T-cell (primary cell): ENCODE measurements around the gene RPS14. TPM values are rescaled to one million over a fixed set of nuclear protein-coding genes. Genes with fewer than 3 reads are reported as not detected.

Source experiments
- ATAC-seq, 4 experiments: fragments of 200-7000 bp in 3 of 4; fragments of 150-1000 bp in 1 of 4; cut with Tn5 transposase; replicated peaks in 1 of 4; 1 replicate in 3 of 4; 2 replicates in 1 of 4; pipeline ENCODE4 v1.10.0; 2021; ENCODE audit warnings: moderate library complexity in 3 of 4, mild to moderate bottlenecking in 2 of 4, moderate number of reproducible peaks in 1 of 4
- CTCF ChIA-PET, 2 donors: fragments of 300-600 bp; sonication (Branson Sonifier 250); formaldehyde crosslinking; loops; one replicate each; lab custom pipeline; 2022; ENCODE audit warnings: antibody characterized with exemption in 2 of 2; lab: Charles Lee
- POLR2A ChIA-PET, 2 donors: fragments of 300-600 bp; sonication (Branson Sonifier 250); formaldehyde crosslinking; loops; one replicate each; lab custom pipeline; 2022; ENCODE audit warnings: antibody characterized with exemption in 2 of 2; lab: Charles Lee
- DNase-seq, 35 experiments: peaks; one replicate each; pipeline versions ENCODE4 v3.0.0 to v3.0.0-alpha.2; 2013 to 2023
- H3K27ac ChIP-seq: one replicate; pipeline ENCODE4 v1.5.1; 2013; ENCODE audit warnings: low read length
- H3K27me3 ChIP-seq, 2 experiments: replicated peaks in 1 of 2; 1 replicate in 1 of 2; 2 replicates in 1 of 2; pipeline versions ENCODE4 v1.6.1 to v1.7.0; 2013; ENCODE audit warnings: low read length in 1 of 2, mixed read lengths in 1 of 2; ENCODE audit not compliant: control insufficient read depth in 2 of 2, insufficient read depth in 2 of 2; ENCODE audit errors: extremely low read depth in 1 of 2
- H3K36me3 ChIP-seq, 2 donors: 1 replicate in 1 of 2; 2 replicates in 1 of 2; pipeline versions ENCODE4 v1.6.1 to v1.7.0; 2013; ENCODE audit warnings: low read length in 1 of 2; ENCODE audit not compliant: control insufficient read depth in 2 of 2, insufficient read depth in 1 of 2; ENCODE audit errors: extremely low read depth in 1 of 2
- H3K4me1 ChIP-seq, 2 experiments: 1 replicate in 1 of 2; 2 replicates in 1 of 2; pipeline versions ENCODE4 v1.6.1 to v1.7.0; 2013; ENCODE audit warnings: low read length in 2 of 2, mixed read lengths in 1 of 2; ENCODE audit not compliant: insufficient read depth in 2 of 2, control insufficient read depth in 1 of 2; ENCODE audit errors: extremely low read depth in 1 of 2
- H3K4me3 ChIP-seq, 2 donors: 1 replicate in 1 of 2; 2 replicates in 1 of 2; pipeline versions ENCODE4 v1.5.1 to v1.7.0; 2013; ENCODE audit warnings: mild to moderate bottlenecking in 2 of 2, low read length in 1 of 2, moderate library complexity in 1 of 2; ENCODE audit not compliant: control insufficient read depth in 1 of 2; ENCODE audit errors: extremely low read depth in 1 of 2
- H3K9me3 ChIP-seq: 2 replicates; pipeline ENCODE4 v1.7.0; 2013
- H3K27ac Mint-ChIP-seq, 2 donors: one replicate each; pipeline ENCODE4 v1.8.0; 2020 to 2021; ENCODE audit warnings: mild to moderate bottlenecking in 2 of 2, mixed read lengths in 2 of 2
- H3K27me3 Mint-ChIP-seq, 2 donors: one replicate each; pipeline ENCODE4 v1.8.0; 2021 to 2022; ENCODE audit warnings: mixed read lengths in 2 of 2
- H3K36me3 Mint-ChIP-seq: one replicate; pipeline ENCODE4 v1.8.0; 2021; ENCODE audit warnings: mixed read lengths
- H3K4me1 Mint-ChIP-seq, 3 donors: one replicate each; pipeline ENCODE4 v1.8.0; 2020 to 2022; ENCODE audit warnings: mixed read lengths in 3 of 3, mild to moderate bottlenecking in 1 of 3
- H3K4me3 Mint-ChIP-seq, 3 donors: one replicate each; pipeline ENCODE4 v1.8.0; 2020 to 2022; ENCODE audit warnings: mild to moderate bottlenecking in 3 of 3, mixed read lengths in 3 of 3, moderate library complexity in 3 of 3
- H3K9me3 Mint-ChIP-seq, 3 donors: one replicate each; pipeline ENCODE4 v1.8.0; 2020 to 2022; ENCODE audit warnings: mixed read lengths in 3 of 3
- WGBS: methylation state at CpG from one replicate; pipeline ENCODE4 v1.1.5; 2013; ENCODE audit warnings: missing lambda C conversion rate; ENCODE audit not compliant: insufficient coverage; 5-methylcytosine and 5-hydroxymethylcytosine counted together
- total RNA-seq, 35 experiments: library from RNA in 6 of 35; stranded (reverse) in 6 of 35; fragments of 120-200 nt in 1 of 35; gene quantifications; one replicate each; pipeline versions ENCODE4 v1.2.1 to v1.2.4 and lab custom pipeline; 2013 to 2026

RPS14 gene
- total RNA-seq, 5 donors from 2014 or later (not counting 1 experiment from before 2014, with no cell fraction given) = 4,124 to 5,450 (median 5,009) TPM

DNA sequence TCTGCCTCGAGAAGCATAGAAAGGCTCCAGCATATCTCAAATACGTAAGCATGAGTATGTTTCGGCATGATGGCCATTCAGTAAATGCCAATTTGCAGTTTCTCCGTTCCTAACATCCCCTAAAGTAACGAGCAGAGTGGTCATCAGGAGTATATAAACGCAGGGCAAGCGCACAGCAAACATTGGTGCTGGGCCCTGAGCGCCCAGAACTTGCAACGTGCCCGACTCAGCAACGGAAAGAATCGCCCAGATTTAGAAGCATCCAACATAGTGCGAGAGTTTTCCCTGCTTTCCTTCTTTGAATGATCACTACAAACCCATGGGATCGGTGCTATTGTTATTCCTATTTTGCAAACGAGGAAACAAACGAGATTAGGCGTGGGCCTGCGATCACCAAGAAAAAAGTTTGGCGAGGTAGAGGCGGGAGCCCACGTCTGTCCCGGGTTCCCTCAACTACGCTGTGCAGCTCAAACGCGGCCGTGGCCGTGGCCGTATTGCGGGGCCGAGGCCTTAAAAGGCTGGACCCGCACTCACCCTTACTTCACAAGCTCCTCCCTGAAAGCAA, 505 bp downstream of the RPS14 start:
- Histone ChIP-seq H3K27me3 (no peaks in the 10 kb centered on the region), H3K36me3 (peaks cover 19 to 44% of the 10 kb centered on the region in 2 donors), H3K4me3 (peak overlapping the region; percentile 94 to 97), H3K4me1 (peaks cover 18 to 31% of the 10 kb centered on the region in 2 experiments), H3K27ac (peak overlapping the region; percentile 97), H3K9me3 (no peaks in the 10 kb centered on the region)
- peaks cover 47% of the 10 kb centered on the region for H3K36me3 Mint-ChIP-seq
- no peaks in the 10 kb centered on the region for H3K9me3 Mint-ChIP-seq
- no peaks in the 10 kb centered on the region for H3K27me3 Mint-ChIP-seq
- ChIA-PET POLR2A (interaction anchor here (0.6 to 1.9 kb wide), 4 partner anchors 36 to 112 kb away, joined by 3 to 10 read pairs (median 4); partner anchors contain the start of gene CD74 (in 1 of the 2)), CTCF (interaction anchor here in 1 of 2 donors (1.2 to 3.4 kb wide), 4 partner anchors 9 to 36 kb away, joined by 4 to 16 read pairs (median 8); partner anchors contain the start of gene CD74)
- H3K4me1 Mint-ChIP-seq = peaks cover 26 to 37% (median 35%) of the 10 kb centered on the region in 3 donors
- peak; percentile 25 to 35 (median 33) for ATAC-seq
- peak overlapping the region; percentile 100 for H3K27ac Mint-ChIP-seq
- peak overlapping the region; percentile 87 to 99 (median 95) for H3K4me3 Mint-ChIP-seq
- peak in 3 of 35 experiments; percentile 14 to 28 (median 16) for DNase-seq
- WGBS = under 1% methylated on average over 31 of the region's 31 CpGs

DNA sequence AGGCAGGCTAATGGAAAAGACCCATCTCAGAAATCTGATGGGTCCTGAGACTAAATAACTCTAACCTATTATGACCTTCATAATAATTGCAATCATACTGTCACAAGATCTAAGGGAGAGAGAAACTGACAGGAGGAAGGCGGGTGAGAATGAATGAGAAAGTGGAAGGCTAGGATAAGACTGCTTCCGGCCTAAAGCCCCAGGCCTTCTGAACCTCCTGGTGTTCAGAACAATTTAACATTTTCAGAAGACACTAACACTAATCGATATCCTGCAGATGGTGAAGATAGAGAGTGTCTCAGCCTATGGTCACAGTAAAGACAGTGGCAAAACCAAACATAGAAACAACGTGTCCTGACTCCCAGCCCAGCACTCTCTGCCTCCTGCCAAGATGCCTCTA, 1.2 kb downstream of the RPS14 start:
- Histone ChIP-seq H3K9me3 (no peaks in the 10 kb centered on the region), H3K4me3 (peak overlapping the region; percentile 94 to 97), H3K27me3 (no peaks in the 10 kb centered on the region), H3K4me1 (peaks cover 18 to 31% of the 10 kb centered on the region in 2 experiments), H3K27ac (peak overlapping the region; percentile 97), H3K36me3 (peaks cover 19 to 51% of the 10 kb centered on the region in 2 donors)
- CTCF ChIA-PET = no interaction called here
- 0% methylated on average over 1 of the region's 4 CpGs for WGBS
- H3K4me1 Mint-ChIP-seq = peaks cover 26 to 37% (median 35%) of the 10 kb centered on the region in 3 donors
- H3K36me3 Mint-ChIP-seq = peaks cover 54% of the 10 kb centered on the region
- no peak for ATAC-seq
- no peaks in the 10 kb centered on the region for H3K9me3 Mint-ChIP-seq
- H3K27ac Mint-ChIP-seq = peak overlapping the region; percentile 100
- peak overlapping the region; percentile 87 to 99 (median 95) for H3K4me3 Mint-ChIP-seq
- DNase-seq = no peak
- H3K27me3 Mint-ChIP-seq = no peaks in the 10 kb centered on the region
- POLR2A ChIA-PET = no interaction called here

- H3K9me3 ChIP-seq = no peaks in the 10 kb centered on the region
- no peak overlapping the region for H3K4me3 ChIP-seq
- peak overlapping the region; percentile 100 for H3K27ac Mint-ChIP-seq
- H3K27me3 Mint-ChIP-seq = no peaks in the 10 kb centered on the region
- ChIA-PET POLR2A (interaction anchor here in 1 of 2 donors (0.6 kb wide), 1 partner anchor 36 kb away, joined by 6 read pairs; no protein-coding TSS in a partner anchor), CTCF (interaction anchor here (0.7 to 1.2 kb wide), 2 partner anchors 10 to 34 kb away, joined by 3 read pairs; partner anchors contain the start of gene CD74 (in 1 of the 2))
- no peak for DNase-seq
- H3K27me3 ChIP-seq = no peaks in the 10 kb centered on the region
- H3K36me3 ChIP-seq = peaks cover 19 to 53% of the 10 kb centered on the region in 2 donors
- no peak for ATAC-seq
- 93% methylated on average over 5 of the region's 6 CpGs for whole genome bisulfite sequencing
- peaks cover 57% of the 10 kb centered on the region for H3K36me3 Mint-ChIP-seq
- H3K27ac ChIP-seq = peak overlapping the region; percentile 97
- H3K4me3 Mint-ChIP-seq = peak overlapping the region; percentile 87 to 99 (median 95)
- H3K9me3 Mint-ChIP-seq = no peaks in the 10 kb centered on the region
- H3K4me1 Mint-ChIP-seq = peaks cover 26 to 37% (median 35%) of the 10 kb centered on the region in 3 donors
- peaks cover 18 to 31% of the 10 kb centered on the region in 2 experiments for H3K4me1 ChIP-seq
These were observed 2.4 kb downstream of the RPS14 start for GRCh38 chr5:150447188-150447587.

GRCh38 chr5:150446583-150446982, 3.0 kb downstream of the RPS14 start:
- Histone ChIP-seq H3K27ac (peak overlapping the region; percentile 0), H3K27me3 (no peaks in the 10 kb centered on the region), H3K36me3 (peaks cover 19 to 53% of the 10 kb centered on the region in 2 donors), H3K4me1 (peaks cover 18 to 31% of the 10 kb centered on the region in 2 experiments), H3K9me3 (no peaks in the 10 kb centered on the region), H3K4me3 (no peak overlapping the region)
- peaks cover 57% of the 10 kb centered on the region for H3K36me3 Mint-ChIP-seq
- ChIA-PET POLR2A (interaction anchor here (0.5 to 1.3 kb wide), 4 partner anchors 36 to 802 kb away, joined by 3 to 6 read pairs (median 4); no protein-coding TSS in a partner anchor), CTCF (interaction anchor here (0.6 to 1.2 kb wide), 4 partner anchors 9 to 274 kb away, joined by 3 read pairs; partner anchors contain the start of gene CD74 (in 1 of the 2))
- no peaks in the 10 kb centered on the region for H3K9me3 Mint-ChIP-seq
- no CpG with 5 or more reads among the region's 6 CpGs for WGBS
- H3K27me3 Mint-ChIP-seq = no peaks in the 10 kb centered on the region
- DNase-seq (no peak), ATAC-seq (no peak)
- H3K4me1 Mint-ChIP-seq = peaks cover 26 to 37% (median 35%) of the 10 kb centered on the region in 3 donors
- H3K4me3 Mint-ChIP-seq = peak overlapping the region in 1 of 3 donors; percentile 42
- H3K27ac Mint-ChIP-seq = peak overlapping the region; percentile 11 to 49

- peaks cover 26 to 37% (median 35%) of the 10 kb centered on the region in 3 donors for H3K4me1 Mint-ChIP-seq
- ATAC-seq (no peak), DNase-seq (no peak)
- peak overlapping the region; percentile 11 to 49 for H3K27ac Mint-ChIP-seq
- CTCF ChIA-PET = interaction anchor here (0.6 to 1.2 kb wide), 2 partner anchors 9 to 12 kb away, joined by 3 read pairs; no protein-coding TSS in a partner anchor
- no peaks in the 10 kb centered on the region for H3K27me3 Mint-ChIP-seq
- H3K36me3 Mint-ChIP-seq = peaks cover 57% of the 10 kb centered on the region
- H3K4me3 Mint-ChIP-seq = peak overlapping the region in 1 of 3 donors; percentile 42
- POLR2A ChIA-PET = interaction anchor here in 1 of 2 donors (0.7 to 1.3 kb wide), 2 partner anchors 35 to 802 kb away, joined by 3 to 4 read pairs; no protein-coding TSS in a partner anchor
- H3K36me3 ChIP-seq = peaks cover 19 to 53% of the 10 kb centered on the region in 2 donors
- no peak overlapping the region for H3K4me3 ChIP-seq
- no peaks in the 10 kb centered on the region for H3K9me3 Mint-ChIP-seq
- H3K9me3 ChIP-seq = no peaks in the 10 kb centered on the region
- H3K27me3 ChIP-seq = no peaks in the 10 kb centered on the region
- H3K4me1 ChIP-seq = peaks cover 18 to 31% of the 10 kb centered on the region in 2 experiments
- H3K27ac ChIP-seq = no peak overlapping the region
- 71% methylated on average over 1 of the region's 2 CpGs for WGBS
These were observed 3.5 kb downstream of the RPS14 start for GRCh38 chr5:150446088-150446487.

- Histone ChIP-seq H3K4me3 (no peak overlapping the region), H3K27ac (no peak overlapping the region), H3K27me3 (no peaks in the 10 kb centered on the region), H3K36me3 (peaks cover 22 to 53% of the 10 kb centered on the region in 2 donors), H3K4me1 (peaks cover 18 to 29% of the 10 kb centered on the region in 2 experiments), H3K9me3 (no peaks in the 10 kb centered on the region)
- Mint-ChIP-seq H3K27ac (no peak overlapping the region), H3K27me3 (no peaks in the 10 kb centered on the region), H3K9me3 (no peaks in the 10 kb centered on the region), H3K36me3 (peaks cover 57% of the 10 kb centered on the region), H3K4me3 (peak overlapping the region in 1 of 3 donors; percentile 14), H3K4me1 (peaks cover 26 to 35% (median 33%) of the 10 kb centered on the region in 3 donors)
- ChIA-PET POLR2A (interaction anchor here in 1 of 2 donors (0.6 kb wide), 1 partner anchor 52 kb away, joined by 9 read pairs; no protein-coding TSS in a partner anchor), CTCF (interaction anchor here (1.1 to 1.7 kb wide), 2 partner anchors 46 to 256 kb away, joined by 3 to 4 read pairs; partner anchors contain the start of gene RBM22 (in 1 of the 2))
- ATAC-seq = no peak
- DNase-seq = no peak
- WGBS = 94% methylated on average over 8 of the region's 9 CpGs
These were observed 4.8 kb downstream of the RPS14 start for GRCh38 chr5:150444770-150445169.
